GM12864 (cell line): ENCODE data around the gene SEMA5B.

Source experiments
- DNase-seq: peaks from one replicate; pipeline ENCODE4 v3.0.0-alpha.2; 2011; ENCODE audit warnings: low read depth
- H3K4me3 ChIP-seq: 2 replicates; pipeline ENCODE4 v1.5.1; 2011; ENCODE audit warnings: mild to moderate bottlenecking, low read depth, low read length, control low read depth
- TF ChIP-seq, protein P1 (sequence below): IDR thresholded peaks from 2 replicates; pipeline ENCODE4 v1.5.1; 2011; ENCODE audit warnings: low read depth, mild to moderate bottlenecking, moderate library complexity, low read length, control low read depth, inconsistent platforms; ENCODE audit errors: missing control alignments

The SEMA5B gene

GRCh38 chr3:122925756-122926155 lies 101.8 kb downstream of the SEMA5B start:
- no peak overlapping the region for H3K4me3 ChIP-seq

GRCh38 chr3:122924056-122924455 lies 103.5 kb downstream of the SEMA5B start:
- DNase-seq: no peak
- H3K4me3 ChIP-seq: no peak overlapping the region
- TF ChIP-seq, protein P1, sequence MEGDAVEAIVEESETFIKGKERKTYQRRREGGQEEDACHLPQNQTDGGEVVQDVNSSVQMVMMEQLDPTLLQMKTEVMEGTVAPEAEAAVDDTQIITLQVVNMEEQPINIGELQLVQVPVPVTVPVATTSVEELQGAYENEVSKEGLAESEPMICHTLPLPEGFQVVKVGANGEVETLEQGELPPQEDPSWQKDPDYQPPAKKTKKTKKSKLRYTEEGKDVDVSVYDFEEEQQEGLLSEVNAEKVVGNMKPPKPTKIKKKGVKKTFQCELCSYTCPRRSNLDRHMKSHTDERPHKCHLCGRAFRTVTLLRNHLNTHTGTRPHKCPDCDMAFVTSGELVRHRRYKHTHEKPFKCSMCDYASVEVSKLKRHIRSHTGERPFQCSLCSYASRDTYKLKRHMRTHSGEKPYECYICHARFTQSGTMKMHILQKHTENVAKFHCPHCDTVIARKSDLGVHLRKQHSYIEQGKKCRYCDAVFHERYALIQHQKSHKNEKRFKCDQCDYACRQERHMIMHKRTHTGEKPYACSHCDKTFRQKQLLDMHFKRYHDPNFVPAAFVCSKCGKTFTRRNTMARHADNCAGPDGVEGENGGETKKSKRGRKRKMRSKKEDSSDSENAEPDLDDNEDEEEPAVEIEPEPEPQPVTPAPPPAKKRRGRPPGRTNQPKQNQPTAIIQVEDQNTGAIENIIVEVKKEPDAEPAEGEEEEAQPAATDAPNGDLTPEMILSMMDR: no peak

More at GRCh38 chr3:122925756-122926155, 101.8 kb downstream of the SEMA5B start:
- DNase-seq: no peak
- TF ChIP-seq, protein P1: no peak

DNA sequence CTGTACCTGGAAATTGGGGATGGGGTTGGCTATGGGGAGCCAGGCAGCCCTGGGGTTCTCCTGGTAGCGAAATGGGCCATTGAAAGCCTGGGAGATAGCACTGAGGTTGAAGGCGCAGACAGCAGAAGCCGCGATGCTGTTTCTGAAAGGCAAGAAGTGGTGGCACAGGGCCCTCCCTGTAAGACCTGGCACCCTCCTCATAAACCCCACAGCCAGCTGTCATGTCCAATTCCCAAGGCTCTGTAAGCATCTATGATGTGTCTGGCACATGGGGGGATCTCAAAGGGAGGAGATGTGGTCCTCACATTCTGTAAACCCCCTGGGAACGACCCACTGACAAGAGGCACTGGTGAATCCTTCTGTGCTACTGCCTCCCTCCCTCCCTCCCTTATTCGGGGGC lies 104.0 kb downstream of the SEMA5B start:
- DNase-seq: no peak
- TF ChIP-seq, protein P1: no peak

GRCh38 chr3:122921791-122922651 lies 105.5 kb downstream of the SEMA5B start:
- TF ChIP-seq, protein P1: no peak
- no peak for DNase-seq
- no peak overlapping the region for H3K4me3 ChIP-seq

More for the DNA sequence above, 104.0 kb downstream of the SEMA5B start:
- no peak overlapping the region for H3K4me3 ChIP-seq

DNA sequence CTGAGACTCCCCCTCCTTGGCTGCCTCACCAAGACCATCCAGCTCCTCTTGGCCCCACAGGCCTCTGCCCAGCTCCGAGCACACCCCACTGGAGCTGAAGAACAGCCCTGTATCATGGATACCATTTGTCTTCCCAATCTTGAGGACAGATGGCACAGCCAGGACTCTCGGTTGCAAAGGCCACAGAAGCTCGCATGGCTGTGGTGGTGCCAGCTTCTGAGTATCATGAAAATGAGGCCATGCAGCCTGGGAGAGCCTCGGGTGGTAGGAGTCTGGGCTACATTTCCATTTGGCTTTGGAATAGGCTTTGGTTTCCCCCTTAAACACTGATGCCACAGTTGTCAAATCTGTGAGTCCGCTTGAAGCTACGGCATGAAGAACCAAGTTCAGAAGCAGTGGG lies 106.6 kb downstream of the SEMA5B start:
- TF ChIP-seq, protein P1: no peak
- DNase-seq: no peak
- H3K4me3 ChIP-seq: no peak overlapping the region

- TF ChIP-seq, protein P1: no peak
- H3K4me3 ChIP-seq: no peak overlapping the region
- no peak for DNase-seq
Measured at GRCh38 chr3:122919291-122919610, 108.3 kb downstream of the SEMA5B start.

DNA sequence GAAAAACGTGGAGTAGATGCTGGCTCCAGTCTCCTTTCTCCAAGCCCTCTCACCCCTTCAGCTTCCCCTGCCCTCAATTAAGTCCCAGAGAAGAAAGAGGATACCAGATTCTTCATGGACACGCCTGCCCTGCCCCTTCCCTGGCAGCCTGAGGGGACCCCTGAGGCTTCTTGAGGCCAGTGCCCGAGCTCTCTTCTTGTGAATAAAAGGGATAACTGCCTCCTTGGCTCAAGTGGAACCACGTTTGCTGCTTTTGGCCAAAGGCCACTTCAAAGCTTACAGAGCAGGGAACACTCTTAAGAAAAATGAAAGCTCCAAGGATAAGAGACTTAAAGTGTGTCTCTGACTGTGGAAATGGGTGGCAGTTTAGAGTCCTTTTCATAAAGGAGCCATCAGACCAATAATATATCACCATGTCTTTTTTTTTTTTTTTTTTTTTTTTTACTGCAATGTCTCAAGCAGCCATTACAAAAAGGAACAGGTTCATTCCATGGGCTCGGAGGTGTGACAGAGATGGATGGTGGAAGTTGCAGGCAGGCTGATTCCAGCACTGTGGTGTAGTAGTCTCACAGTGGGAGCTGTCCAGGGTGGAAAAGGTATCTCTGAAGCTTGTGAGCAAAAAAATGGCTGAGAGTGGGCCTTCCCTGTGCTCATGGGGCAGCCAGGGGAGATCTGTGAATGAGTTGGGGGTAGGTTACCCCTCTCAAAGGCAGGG lies 108.8 kb downstream of the SEMA5B start:
- DNase-seq: no peak
- no peak overlapping the region for H3K4me3 ChIP-seq
- TF ChIP-seq, protein P1: no peak
